Omental fat pad (tissue), 4 donors: Measurements from ENCODE around the gene ZNF473. TPM values are rescaled to one million over a fixed set of nuclear protein-coding genes. Genes with fewer than 3 reads are reported as not detected.
"Not testable (repeated sequence)": the region's sequence is repeated elsewhere in the genome, so short reads cannot be mapped to it uniquely, and the experiment has no call there.

Source experiments
- ATAC-seq: fragments of 150-250 bp; one replicate; pipeline ENCODE4 v1.9.1; 2016; ENCODE audit warnings: mild to moderate bottlenecking, moderate library complexity; ENCODE audit not compliant: low FRiP score
- DNase-seq: peaks from one replicate; pipeline ENCODE4 v3.0.0-alpha.2; 2019; ENCODE audit warnings: low spot score
- total RNA-seq, 4 donors: library from RNA; depleted of rRNA; stranded (reverse); fragments of >200 nt; gene quantifications; one replicate each; pipeline ENCODE4 v1.1.0, GENCODE V29; 2016

ZNF473 gene
- total RNA-seq, 4 donors from 2014 or later, result 7.3 to 13.6 (median 10.6) TPM

DNA sequence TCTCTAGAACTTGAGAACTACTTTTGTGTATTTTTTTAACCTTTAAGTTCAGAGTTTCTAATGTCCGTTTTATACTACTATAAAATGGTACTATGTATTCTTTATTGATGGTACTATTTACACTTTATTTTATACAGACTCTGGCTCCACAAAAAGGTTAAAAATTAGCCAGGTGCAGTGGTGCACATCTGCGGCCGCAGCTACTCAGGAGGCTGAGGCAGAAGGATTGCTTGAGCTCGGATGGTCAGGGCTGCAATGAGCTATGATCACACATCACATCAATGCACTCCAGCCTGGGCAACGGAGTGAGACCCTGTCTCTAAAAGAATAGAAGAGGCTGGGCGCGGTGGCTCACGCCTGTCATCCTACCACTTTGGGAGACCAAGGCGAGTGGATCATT, 66.0 kb downstream of the ZNF473 start:
- not testable (repeated sequence) for DNase-seq, ATAC-seq

DNA sequence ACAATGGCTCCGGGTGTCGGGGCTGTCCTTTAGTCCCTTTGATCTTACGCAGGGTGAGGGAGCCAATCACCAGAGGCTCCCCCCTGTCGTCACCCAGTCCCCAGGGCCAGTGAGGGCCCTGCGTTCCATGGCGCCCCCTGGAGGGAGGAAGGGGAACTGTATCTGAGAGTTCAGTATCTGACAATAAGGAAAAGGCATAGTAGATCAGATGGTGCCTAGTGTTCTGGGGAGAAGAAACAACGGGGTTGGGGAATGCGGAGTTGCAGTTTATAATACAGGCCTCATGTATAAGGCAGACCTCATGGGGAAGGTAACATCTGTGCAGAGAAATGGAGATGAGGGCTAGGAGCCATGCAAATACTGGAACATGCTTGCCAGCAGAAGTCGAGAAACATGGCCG, 66.8 kb downstream of the ZNF473 start:
- not testable (repeated sequence) for ATAC-seq

DNA sequence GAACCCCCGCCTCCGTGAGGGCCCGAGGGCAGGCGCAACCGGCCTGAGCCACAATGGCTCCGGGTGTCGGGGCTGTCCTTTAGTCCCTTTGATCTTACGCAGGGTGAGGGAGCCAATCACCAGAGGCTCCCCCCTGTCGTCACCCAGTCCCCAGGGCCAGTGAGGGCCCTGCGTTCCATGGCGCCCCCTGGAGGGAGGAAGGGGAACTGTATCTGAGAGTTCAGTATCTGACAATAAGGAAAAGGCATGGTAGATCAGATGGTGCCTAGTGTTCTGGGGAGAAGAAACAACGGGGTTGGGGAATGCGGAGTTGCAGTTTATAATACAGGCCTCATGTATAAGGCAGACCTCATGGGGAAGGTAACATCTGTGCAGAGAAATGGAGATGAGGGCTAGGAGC, 72.1 kb downstream of the ZNF473 start:
- ATAC-seq, DNase-seq: not testable (repeated sequence)

More for the DNA sequence above, 66.8 kb downstream of the ZNF473 start:
- DNase-seq, result not testable (repeated sequence)

DNA sequence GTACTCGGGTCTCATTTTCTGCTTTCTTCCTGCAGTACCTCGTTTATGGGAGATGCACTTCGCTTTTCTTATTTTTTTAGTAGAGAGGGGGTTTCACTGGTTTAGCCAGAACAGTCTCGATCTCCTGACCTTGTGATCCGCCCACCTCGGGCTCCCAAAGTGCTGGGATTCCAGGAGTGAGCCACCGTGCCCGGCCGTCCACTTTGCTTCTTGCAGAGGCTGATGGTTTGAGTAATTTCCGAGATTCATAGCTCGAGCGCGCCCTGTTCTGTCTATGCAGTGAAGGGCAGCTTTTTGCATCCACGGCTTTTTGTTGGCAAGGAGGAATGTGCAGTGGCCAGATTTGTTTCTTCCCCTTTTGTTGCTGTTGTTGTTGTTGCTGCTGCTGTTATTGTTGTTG, 73.1 kb downstream of the ZNF473 start:
- DNase-seq, ATAC-seq: not testable (repeated sequence)

DNA sequence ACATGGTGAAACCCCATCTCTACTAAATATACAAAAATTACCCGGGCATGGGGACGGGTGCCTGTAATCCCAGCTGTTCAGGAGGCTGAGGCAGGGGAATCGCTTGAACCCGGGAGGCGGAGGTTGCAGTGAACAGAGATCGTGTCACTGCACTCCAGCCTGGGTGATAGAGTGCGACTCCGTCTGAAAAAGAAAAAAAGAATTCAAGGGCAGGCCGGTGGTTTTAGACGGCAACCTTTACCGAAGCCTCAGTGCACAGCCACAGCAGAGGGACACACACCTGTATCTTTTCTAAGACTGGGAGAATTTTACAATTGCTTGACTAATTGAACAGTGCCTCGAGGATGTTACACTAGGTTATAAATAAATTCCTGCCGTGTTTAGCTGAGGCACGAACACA, 73.9 kb downstream of the ZNF473 start:
- DNase-seq, ATAC-seq: not testable (repeated sequence)

DNA sequence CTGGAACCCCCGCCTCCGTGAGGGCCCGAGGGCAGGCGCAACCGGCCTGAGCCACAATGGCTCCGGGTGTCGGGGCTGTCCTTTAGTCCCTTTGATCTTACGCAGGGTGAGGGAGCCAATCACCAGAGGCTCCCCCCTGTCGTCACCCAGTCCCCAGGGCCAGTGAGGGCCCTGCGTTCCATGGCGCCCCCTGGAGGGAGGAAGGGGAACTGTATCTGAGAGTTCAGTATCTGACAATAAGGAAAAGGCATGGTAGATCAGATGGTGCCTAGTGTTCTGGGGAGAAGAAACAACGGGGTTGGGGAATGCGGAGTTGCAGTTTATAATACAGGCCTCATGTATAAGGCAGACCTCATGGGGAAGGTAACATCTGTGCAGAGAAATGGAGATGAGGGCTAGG, 75.1 kb downstream of the ZNF473 start:
- DNase-seq, ATAC-seq: not testable (repeated sequence)

Other genes starting within 250 kb of the ZNF473 start
- 10 to 100 TPM; 10.2 to 20.3 (median 17.0) TPM for gene FUZ, start 212.7 kb upstream of the ZNF473 start, total RNA-seq
- 10 to 100 TPM; 14.4 to 32.2 (median 19.6) TPM for gene MED25, start 207.7 kb upstream of the ZNF473 start, total RNA-seq
- 10 to 100 TPM; 37.3 to 64.8 (median 58.1) TPM for gene PTOV1, start 174.8 kb upstream of the ZNF473 start, total RNA-seq
- gene PNKP, start 158.4 kb upstream of the ZNF473 start, total RNA-seq, result 10 to 100 TPM; 33.9 to 69.7 (median 50.2) TPM
- gene AKT1S1, start 148.7 kb upstream of the ZNF473 start, total RNA-seq, result 10 to 100 TPM; 12.2 to 18.3 (median 14.7) TPM
- 10 to 100 TPM; 15.6 to 24.9 (median 22.3) TPM for gene TBC1D17, start 148.3 kb upstream of the ZNF473 start, total RNA-seq
- 1 to 10 TPM in 2 of 4 donors, under 1 TPM in 1, not detected in 1; 0.56 to 5.5 (median 1.5) TPM for gene IL4I1, start 129.1 kb upstream of the ZNF473 start, total RNA-seq
- 10 to 100 TPM; 10.2 to 17.7 (median 15.7) TPM for gene ATF5, start 96.8 kb upstream of the ZNF473 start, total RNA-seq
- gene NUP62, start 96.5 kb upstream of the ZNF473 start, total RNA-seq, result 10 to 100 TPM; 24.9 to 45.5 (median 30.6) TPM
- gene SIGLEC11, start 64.8 kb upstream of the ZNF473 start, total RNA-seq, result 1 to 10 TPM; 1.7 to 9.0 (median 5.1) TPM
- 10 to 100 TPM; 14.4 to 43.0 (median 27.6) TPM for gene VRK3, start 633 bp upstream of the ZNF473 start, total RNA-seq
- gene IZUMO2, start 137.3 kb downstream of the ZNF473 start, total RNA-seq, result not detected
- gene MYH14, start 177.6 kb downstream of the ZNF473 start, total RNA-seq, result 10 to 100 TPM in 3 of 4 donors, 1 to 10 TPM in 1; 8.0 to 12.8 (median 10.3) TPM